ENCODE data around the gene DNAJC4. TPM values are rescaled to one million over a fixed set of nuclear protein-coding genes. Genes with fewer than 3 reads are reported as not detected.

DNAJC4 gene
- total and polyA plus RNA-seq, 7 donors, result 25.7 to 68.1 (median 29.6) TPM

DNA sequence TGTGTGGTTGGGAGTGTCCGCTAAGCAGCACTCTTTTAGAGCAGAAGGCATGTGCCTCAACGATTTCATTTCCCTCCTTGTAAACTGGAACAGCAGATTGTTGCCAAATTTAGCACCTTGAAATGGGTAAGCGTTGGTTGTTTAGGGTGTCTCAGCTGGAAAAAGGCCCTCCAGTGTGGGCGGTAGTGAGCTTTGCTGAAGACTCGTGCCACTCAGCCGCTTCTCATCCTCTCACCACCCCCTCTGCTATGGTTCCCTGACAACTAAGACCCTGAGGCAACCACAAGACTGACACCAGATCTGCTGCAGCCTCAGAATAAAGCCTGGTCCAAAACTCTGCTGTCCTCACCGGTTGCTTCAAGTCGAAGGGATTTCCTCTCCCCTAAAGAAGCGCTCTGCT, 33.7 kb upstream of the DNAJC4 start:
- Histone ChIP-seq H3K4me1 (peaks cover 0 to 1% (median 0%) of the 10 kb centered on the region in 4 donors), H3K27me3 (no peaks in the 10 kb centered on the region), H3K4me3 (no peak overlapping the region), H3K9me3 (no peaks in the 10 kb centered on the region), H3K27ac (no peak overlapping the region), H3K36me3 (peaks cover 64 to 93% (median 80%) of the 10 kb centered on the region in 4 donors)
- no peak for DNase-seq
- WGBS, 2 donors, result 82 to 85% methylated on average over 9 of the region's 9 CpGs
- intact Hi-C loops (cut with DNase I), result no loop called here
- no peak for TF ChIP-seq POLR2A (IDR thresholded peaks at IDR 0.05)
- TF ChIP-seq POLR2AphosphoS5 (IDR thresholded peaks at IDR 0.05), result no peak
- TF ChIP-seq, protein P1, sequence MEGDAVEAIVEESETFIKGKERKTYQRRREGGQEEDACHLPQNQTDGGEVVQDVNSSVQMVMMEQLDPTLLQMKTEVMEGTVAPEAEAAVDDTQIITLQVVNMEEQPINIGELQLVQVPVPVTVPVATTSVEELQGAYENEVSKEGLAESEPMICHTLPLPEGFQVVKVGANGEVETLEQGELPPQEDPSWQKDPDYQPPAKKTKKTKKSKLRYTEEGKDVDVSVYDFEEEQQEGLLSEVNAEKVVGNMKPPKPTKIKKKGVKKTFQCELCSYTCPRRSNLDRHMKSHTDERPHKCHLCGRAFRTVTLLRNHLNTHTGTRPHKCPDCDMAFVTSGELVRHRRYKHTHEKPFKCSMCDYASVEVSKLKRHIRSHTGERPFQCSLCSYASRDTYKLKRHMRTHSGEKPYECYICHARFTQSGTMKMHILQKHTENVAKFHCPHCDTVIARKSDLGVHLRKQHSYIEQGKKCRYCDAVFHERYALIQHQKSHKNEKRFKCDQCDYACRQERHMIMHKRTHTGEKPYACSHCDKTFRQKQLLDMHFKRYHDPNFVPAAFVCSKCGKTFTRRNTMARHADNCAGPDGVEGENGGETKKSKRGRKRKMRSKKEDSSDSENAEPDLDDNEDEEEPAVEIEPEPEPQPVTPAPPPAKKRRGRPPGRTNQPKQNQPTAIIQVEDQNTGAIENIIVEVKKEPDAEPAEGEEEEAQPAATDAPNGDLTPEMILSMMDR (IDR thresholded peaks at IDR 0.05), result no peak
- TF ChIP-seq EP300 (IDR thresholded peaks at IDR 0.05), result no peak

DNA sequence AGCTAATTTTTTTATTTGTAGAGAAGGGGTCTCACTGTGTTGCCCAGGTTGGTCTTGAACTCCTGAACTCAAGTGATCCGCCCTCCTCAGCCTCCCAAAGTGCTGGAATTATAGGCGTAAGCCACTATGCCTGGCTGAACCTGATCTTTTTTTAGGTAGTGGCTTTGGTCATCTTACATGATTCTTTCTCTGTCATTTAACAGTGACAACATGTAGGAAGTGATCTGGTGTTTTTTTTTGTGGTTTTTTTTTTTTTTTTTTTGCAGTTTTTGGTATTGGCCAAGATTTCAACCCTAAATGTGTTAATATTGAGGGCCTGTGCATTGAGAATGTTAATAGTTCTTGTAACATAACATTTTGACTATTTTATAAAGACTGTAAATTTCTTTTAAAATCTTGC, 31.8 kb upstream of the DNAJC4 start:
- intact Hi-C loops (cut with DNase I), result no loop called here
- no peak for TF ChIP-seq POLR2AphosphoS5 (IDR thresholded peaks at IDR 0.05)
- TF ChIP-seq EP300 (IDR thresholded peaks at IDR 0.05), result no peak
- no peak for TF ChIP-seq POLR2A (IDR thresholded peaks at IDR 0.05)
- TF ChIP-seq, protein P1 (IDR thresholded peaks at IDR 0.05), result no peak
- Histone ChIP-seq H3K27ac (no peak overlapping the region), H3K9me3 (no peaks in the 10 kb centered on the region), H3K4me3 (no peak overlapping the region), H3K4me1 (no peaks in the 10 kb centered on the region), H3K36me3 (peaks cover 70 to 100% (median 88%) of the 10 kb centered on the region in 4 donors), H3K27me3 (no peaks in the 10 kb centered on the region)
- WGBS, 2 donors, result 97 to 98% methylated on average over 2 of the region's 2 CpGs
- no peak for DNase-seq

DNA sequence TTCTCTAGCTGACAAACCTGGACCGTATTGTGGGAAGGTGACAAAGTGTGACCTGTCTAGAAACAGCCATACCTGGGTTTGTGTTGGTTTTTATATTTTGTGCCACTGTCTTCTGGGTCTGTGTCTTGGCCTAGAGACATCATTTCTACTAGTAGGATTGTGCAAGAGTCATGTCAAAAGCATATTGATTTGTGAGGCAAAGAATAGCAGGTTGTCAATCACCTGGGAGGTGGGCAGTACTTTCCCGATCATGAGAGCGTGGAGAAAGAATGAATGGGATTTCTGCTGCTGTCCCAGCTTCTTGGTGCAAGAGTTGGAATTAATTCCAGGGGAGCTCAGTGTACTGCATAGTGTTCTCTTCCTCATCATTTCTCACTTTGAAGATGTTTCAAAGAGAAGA, 28.8 kb upstream of the DNAJC4 start:
- H3K36me3 ChIP-seq, result peaks cover 50 to 90% (median 65%) of the 10 kb centered on the region in 4 donors

DNA sequence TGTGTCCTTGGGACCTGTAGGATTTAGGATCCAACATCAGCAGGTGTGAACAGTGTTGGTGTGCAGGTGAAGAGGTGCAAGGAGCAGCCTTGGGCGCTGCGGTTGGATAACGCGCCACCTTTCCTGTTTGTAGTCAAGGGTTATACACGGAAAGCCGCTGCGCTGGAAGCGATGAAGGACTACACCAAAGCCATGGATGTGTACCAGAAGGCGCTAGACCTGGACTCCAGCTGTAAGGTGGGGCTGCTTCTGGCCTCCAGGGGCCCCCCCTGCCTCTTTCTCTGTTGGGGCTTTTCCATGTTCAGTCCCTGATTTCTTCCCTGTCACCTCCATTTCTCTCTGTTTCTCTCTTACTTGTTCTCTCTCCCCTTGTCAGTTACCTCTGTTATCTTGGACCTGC, 27.4 kb upstream of the DNAJC4 start:
- peaks cover 38 to 76% (median 51%) of the 10 kb centered on the region in 4 donors for H3K36me3 ChIP-seq
- intact Hi-C loops (cut with DNase I), result no loop called here

More for the DNA sequence above, 28.8 kb upstream of the DNAJC4 start:
- intact Hi-C loops (cut with DNase I), result no loop called here
- Histone ChIP-seq H3K27ac (no peak overlapping the region), H3K4me3 (no peak overlapping the region), H3K27me3 (no peaks in the 10 kb centered on the region), H3K9me3 (no peaks in the 10 kb centered on the region), H3K4me1 (peaks cover 0 to 14% (median 12%) of the 10 kb centered on the region in 4 donors)
- WGBS, 2 donors, result 89 to 90% methylated on average over 3 of the region's 3 CpGs
- no peak for DNase-seq
- TF ChIP-seq, protein P1 (IDR thresholded peaks at IDR 0.05), result no peak
- no peak for TF ChIP-seq POLR2AphosphoS5 (IDR thresholded peaks at IDR 0.05)
- no peak for TF ChIP-seq POLR2A (IDR thresholded peaks at IDR 0.05)
- TF ChIP-seq EP300 (IDR thresholded peaks at IDR 0.05), result no peak

More for the DNA sequence above, 27.4 kb upstream of the DNAJC4 start:
- WGBS, 2 donors, result 95 to 98% methylated on average over 9 of the region's 9 CpGs
- no peak overlapping the region for H3K27ac ChIP-seq
- peaks cover 0 to 25% (median 13%) of the 10 kb centered on the region in 4 donors for H3K4me1 ChIP-seq
- TF ChIP-seq POLR2AphosphoS5 (IDR thresholded peaks at IDR 0.05) (no peak), POLR2A (IDR thresholded peaks at IDR 0.05) (no peak), EP300 (IDR thresholded peaks at IDR 0.05) (no peak)
- TF ChIP-seq, protein P1 (IDR thresholded peaks at IDR 0.05), result no peak
- H3K4me3 ChIP-seq, result no peak overlapping the region
- no peak for DNase-seq
- H3K9me3 ChIP-seq, result no peaks in the 10 kb centered on the region
- no peaks in the 10 kb centered on the region for H3K27me3 ChIP-seq

Measured in sigmoid colon (tissue), 7 donors.